ENCODE results near the gene ASPN. TPM values are rescaled to one million over a fixed set of nuclear protein-coding genes. Genes with fewer than 3 reads are reported as not detected.

ASPN gene
- total RNA-seq: 1.4 and 2.1 TPM in 2 replicates

GRCh38 chr9:92482329-92482728 lies at the start of gene ASPN:
ASPN (minus strand) TSS chr9:92482506.

GRCh38 chr9:92424340-92424739 lies 58.0 kb downstream of the ASPN start, which contains the start of gene OMD:
OMD (minus strand) TSS chr9:92424471; CDS start chr9:92417558, 6,913 bp downstream.

Other genes with a start within 250 kb of the ASPN start
- gene IARS1, start 188.8 kb downstream of the ASPN start, total RNA-seq: 234 and 261 TPM in 2 replicates
- gene NOL8, start 157.2 kb downstream of the ASPN start, total RNA-seq: 7.2 and 14.4 TPM in 2 replicates
- gene CENPP, start 156.6 kb downstream of the ASPN start, total RNA-seq: 3.0 and 4.0 TPM in 2 replicates
- gene OGN, start 77.9 kb downstream of the ASPN start, total RNA-seq: under 0.01 and 0.18 TPM in 2 replicates
- under 0.01 TPM in 1 of 2 replicates, not detected in the other for gene OMD, start 58.0 kb downstream of the ASPN start, total RNA-seq
- gene ECM2, start 53.5 kb upstream of the ASPN start, total RNA-seq: 0.53 and 1.2 TPM in 2 replicates
- gene IPPK, start 187.6 kb upstream of the ASPN start, total RNA-seq: 21.4 and 27.4 TPM in 2 replicates